Measurements from ENCODE around the gene NAPG.
A peak's percentile ranks its signal among the peaks of the same experiment; 100 is the strongest.

NAPG gene

GRCh38 chr18:10515456-10515855 is 10.4 kb upstream of the NAPG start:
- H3K9ac ChIP-seq (ENCODE audit: low read length), result no peak overlapping the region
- H3K4me1 ChIP-seq (ENCODE audit: control insufficient read depth, low read depth, low read length), result no peaks in the 10 kb centered on the region
- H3K36me3 ChIP-seq (ENCODE audit: control insufficient read depth, low read depth, low read length), result no peaks in the 10 kb centered on the region
- no peak overlapping the region for H3K27ac ChIP-seq (ENCODE audit: low read length)
- H3K27me3 ChIP-seq (ENCODE audit: control insufficient read depth, insufficient read depth, low read length), result no peaks in the 10 kb centered on the region
- H3K4me3 ChIP-seq (ENCODE audit: low read length), result no peak overlapping the region
- no peaks in the 10 kb centered on the region for H3K9me3 ChIP-seq (ENCODE audit: control insufficient read depth, low read depth, low read length)

- Histone ChIP-seq H3K27me3 (ENCODE audit: control insufficient read depth, insufficient read depth, low read length) (no peaks in the 10 kb centered on the region), H3K9ac (ENCODE audit: low read length) (no peak overlapping the region), H3K36me3 (ENCODE audit: control insufficient read depth, low read depth, low read length) (no peaks in the 10 kb centered on the region)
Observed at GRCh38 chr18:10516078-10516477, 9.7 kb upstream of the NAPG start.

GRCh38 chr18:10518595-10519255 is 7.1 kb upstream of the NAPG start:
- Histone ChIP-seq H3K9ac (ENCODE audit: low read length) (no peak overlapping the region), H3K4me1 (ENCODE audit: control insufficient read depth, low read depth, low read length) (no peaks in the 10 kb centered on the region), H3K27ac (ENCODE audit: low read length) (no peak overlapping the region), H3K9me3 (ENCODE audit: control insufficient read depth, low read depth, low read length) (no peaks in the 10 kb centered on the region), H3K4me3 (ENCODE audit: low read length) (no peak overlapping the region), H3K36me3 (ENCODE audit: control insufficient read depth, low read depth, low read length) (no peaks in the 10 kb centered on the region), H3K27me3 (ENCODE audit: control insufficient read depth, insufficient read depth, low read length) (no peaks in the 10 kb centered on the region)

More at GRCh38 chr18:10516078-10516477, 9.7 kb upstream of the NAPG start:
- H3K4me3 ChIP-seq (ENCODE audit: low read length), result no peak overlapping the region
- H3K9me3 ChIP-seq (ENCODE audit: control insufficient read depth, low read depth, low read length), result no peaks in the 10 kb centered on the region
- H3K27ac ChIP-seq (ENCODE audit: low read length), result no peak overlapping the region
- H3K4me1 ChIP-seq (ENCODE audit: control insufficient read depth, low read depth, low read length), result no peaks in the 10 kb centered on the region

GRCh38 chr18:10519366-10519765 is 6.5 kb upstream of the NAPG start:
- H3K27me3 ChIP-seq (ENCODE audit: control insufficient read depth, insufficient read depth, low read length), result no peaks in the 10 kb centered on the region
- H3K4me1 ChIP-seq (ENCODE audit: control insufficient read depth, low read depth, low read length), result no peaks in the 10 kb centered on the region
- no peak overlapping the region for H3K27ac ChIP-seq (ENCODE audit: low read length)
- H3K9me3 ChIP-seq (ENCODE audit: control insufficient read depth, low read depth, low read length), result no peaks in the 10 kb centered on the region
- no peaks in the 10 kb centered on the region for H3K36me3 ChIP-seq (ENCODE audit: control insufficient read depth, low read depth, low read length)
- no peak overlapping the region for H3K4me3 ChIP-seq (ENCODE audit: low read length)
- H3K9ac ChIP-seq (ENCODE audit: low read length), result no peak overlapping the region

- no peak overlapping the region for H3K27ac ChIP-seq (ENCODE audit: low read length)
- no peak overlapping the region for H3K9ac ChIP-seq (ENCODE audit: low read length)
Observed at GRCh38 chr18:10519999-10520935, 5.6 kb upstream of the NAPG start.

GRCh38 chr18:10521566-10521965 is 4.3 kb upstream of the NAPG start:
- Histone ChIP-seq H3K9ac (ENCODE audit: low read length) (no peak overlapping the region), H3K27ac (ENCODE audit: low read length) (no peak overlapping the region), H3K4me1 (ENCODE audit: control insufficient read depth, low read depth, low read length) (no peaks in the 10 kb centered on the region), H3K4me3 (ENCODE audit: low read length) (no peak overlapping the region), H3K9me3 (ENCODE audit: control insufficient read depth, low read depth, low read length) (no peaks in the 10 kb centered on the region), H3K36me3 (ENCODE audit: control insufficient read depth, low read depth, low read length) (no peaks in the 10 kb centered on the region), H3K27me3 (ENCODE audit: control insufficient read depth, insufficient read depth, low read length) (no peaks in the 10 kb centered on the region)

More at GRCh38 chr18:10519999-10520935, 5.6 kb upstream of the NAPG start:
- Histone ChIP-seq H3K4me1 (ENCODE audit: control insufficient read depth, low read depth, low read length) (no peaks in the 10 kb centered on the region), H3K27me3 (ENCODE audit: control insufficient read depth, insufficient read depth, low read length) (no peaks in the 10 kb centered on the region), H3K4me3 (ENCODE audit: low read length) (no peak overlapping the region), H3K36me3 (ENCODE audit: control insufficient read depth, low read depth, low read length) (no peaks in the 10 kb centered on the region), H3K9me3 (ENCODE audit: control insufficient read depth, low read depth, low read length) (no peaks in the 10 kb centered on the region)

- Histone ChIP-seq H3K27ac (ENCODE audit: low read length) (no peak overlapping the region), H3K4me3 (ENCODE audit: low read length) (no peak overlapping the region), H3K27me3 (ENCODE audit: control insufficient read depth, insufficient read depth, low read length) (no peaks in the 10 kb centered on the region), H3K9ac (ENCODE audit: low read length) (no peak overlapping the region), H3K9me3 (ENCODE audit: control insufficient read depth, low read depth, low read length) (no peaks in the 10 kb centered on the region), H3K36me3 (ENCODE audit: control insufficient read depth, low read depth, low read length) (no peaks in the 10 kb centered on the region), H3K4me1 (ENCODE audit: control insufficient read depth, low read depth, low read length) (no peaks in the 10 kb centered on the region)
Observed at GRCh38 chr18:10522574-10522973, 3.3 kb upstream of the NAPG start.

GRCh38 chr18:10523544-10523943 is 2.3 kb upstream of the NAPG start:
- Histone ChIP-seq H3K27ac (ENCODE audit: low read length) (no peak overlapping the region), H3K4me1 (ENCODE audit: control insufficient read depth, low read depth, low read length) (no peaks in the 10 kb centered on the region), H3K27me3 (ENCODE audit: control insufficient read depth, insufficient read depth, low read length) (no peaks in the 10 kb centered on the region)

GRCh38 chr18:10524507-10525370 is 1.1 kb upstream of the NAPG start:
- Histone ChIP-seq H3K36me3 (ENCODE audit: control insufficient read depth, low read depth, low read length) (no peaks in the 10 kb centered on the region), H3K27ac (ENCODE audit: low read length) (no peak overlapping the region), H3K9ac (ENCODE audit: low read length) (no peak overlapping the region), H3K9me3 (ENCODE audit: control insufficient read depth, low read depth, low read length) (no peaks in the 10 kb centered on the region), H3K4me1 (ENCODE audit: control insufficient read depth, low read depth, low read length) (no peaks in the 10 kb centered on the region), H3K27me3 (ENCODE audit: control insufficient read depth, insufficient read depth, low read length) (no peaks in the 10 kb centered on the region), H3K4me3 (ENCODE audit: low read length) (no peak overlapping the region)

More at GRCh38 chr18:10523544-10523943, 2.3 kb upstream of the NAPG start:
- H3K4me3 ChIP-seq (ENCODE audit: low read length), result no peak overlapping the region
- no peaks in the 10 kb centered on the region for H3K9me3 ChIP-seq (ENCODE audit: control insufficient read depth, low read depth, low read length)
- H3K9ac ChIP-seq (ENCODE audit: low read length), result no peak overlapping the region
- H3K36me3 ChIP-seq (ENCODE audit: control insufficient read depth, low read depth, low read length), result no peaks in the 10 kb centered on the region

GRCh38 chr18:10525371-10525691 is 496 bp upstream of the NAPG start:
- Histone ChIP-seq H3K4me3 (ENCODE audit: low read length) (peak overlapping the region; percentile 89), H3K9ac (ENCODE audit: low read length) (no peak overlapping the region)

GRCh38 chr18:10526561-10526949 is 728 bp downstream of the NAPG start:
- Histone ChIP-seq H3K36me3 (ENCODE audit: control insufficient read depth, low read depth, low read length) (no peaks in the 10 kb centered on the region), H3K4me1 (ENCODE audit: control insufficient read depth, low read depth, low read length) (no peaks in the 10 kb centered on the region), H3K9ac (ENCODE audit: low read length) (peak overlapping the region; percentile 66), H3K4me3 (ENCODE audit: low read length) (peak overlapping the region; percentile 89), H3K27ac (ENCODE audit: low read length) (no peak overlapping the region), H3K27me3 (ENCODE audit: control insufficient read depth, insufficient read depth, low read length) (no peaks in the 10 kb centered on the region), H3K9me3 (ENCODE audit: control insufficient read depth, low read depth, low read length) (no peaks in the 10 kb centered on the region)

More at GRCh38 chr18:10525371-10525691, 496 bp upstream of the NAPG start:
- Histone ChIP-seq H3K9me3 (ENCODE audit: control insufficient read depth, low read depth, low read length) (no peaks in the 10 kb centered on the region), H3K27me3 (ENCODE audit: control insufficient read depth, insufficient read depth, low read length) (no peaks in the 10 kb centered on the region), H3K4me1 (ENCODE audit: control insufficient read depth, low read depth, low read length) (no peaks in the 10 kb centered on the region), H3K36me3 (ENCODE audit: control insufficient read depth, low read depth, low read length) (no peaks in the 10 kb centered on the region), H3K27ac (ENCODE audit: low read length) (no peak overlapping the region)
